Measurements from ENCODE around the gene PPP1R9B. TPM values are rescaled to one million over a fixed set of nuclear protein-coding genes. Genes with fewer than 3 reads are reported as not detected.

PPP1R9B gene
- total RNA-seq, 2 experiments from 2014 or later = 136 to 137 TPM

- POLR2A ChIA-PET = interaction anchor here (0.7 kb wide), 1 partner anchor 19 kb away, joined by 3 read pairs; no protein-coding TSS in a partner anchor
- Mint-ChIP-seq H3K36me3 (ENCODE audit: low read depth) (no peaks in the 10 kb centered on the region), H3K27ac (no peak overlapping the region), H3K4me1 (peaks cover 22% of the 10 kb centered on the region), H3K27me3 (peaks cover 7% of the 10 kb centered on the region), H3K9me3 (no peaks in the 10 kb centered on the region), H3K4me3 (no peak overlapping the region)
- DNase-seq = no peak
- CTCF ChIA-PET = interaction anchor here (1.6 to 3.5 kb wide), 2 partner anchors 14 to 81 kb away, joined by 6 to 11 read pairs; no protein-coding TSS in a partner anchor
Measured at GRCh38 chr17:50175035-50175807, 24.7 kb upstream of the PPP1R9B start.

- ChIA-PET POLR2A (interaction anchor here (0.7 kb wide), 1 partner anchor 20 kb away, joined by 3 read pairs; no protein-coding TSS in a partner anchor), CTCF (interaction anchor here (1.0 to 3.5 kb wide), 3 partner anchors 13 to 80 kb away, joined by 6 to 11 read pairs (median 6); no protein-coding TSS in a partner anchor)
- H3K27ac Mint-ChIP-seq = no peak overlapping the region
- no peak overlapping the region for H3K4me3 Mint-ChIP-seq
- H3K27me3 Mint-ChIP-seq = peaks cover 5% of the 10 kb centered on the region
- H3K4me1 Mint-ChIP-seq = peaks cover 22% of the 10 kb centered on the region
- no peaks in the 10 kb centered on the region for H3K9me3 Mint-ChIP-seq
- H3K36me3 Mint-ChIP-seq (ENCODE audit: low read depth) = no peaks in the 10 kb centered on the region
- no peak for DNase-seq
Measured at GRCh38 chr17:50174444-50174843, 24.0 kb upstream of the PPP1R9B start.

- DNase-seq = no peak
- Mint-ChIP-seq H3K36me3 (ENCODE audit: low read depth) (no peaks in the 10 kb centered on the region), H3K9me3 (no peaks in the 10 kb centered on the region), H3K27ac (no peak overlapping the region), H3K4me3 (no peak overlapping the region), H3K4me1 (peaks cover 30% of the 10 kb centered on the region), H3K27me3 (peaks cover 6% of the 10 kb centered on the region)
- ChIA-PET POLR2A (no interaction called here), CTCF (interaction anchor here (1.0 to 3.5 kb wide), 4 partner anchors 12 to 79 kb away, joined by 5 to 11 read pairs (median 6); no protein-coding TSS in a partner anchor)
Measured at GRCh38 chr17:50173335-50173941, 23.0 kb upstream of the PPP1R9B start.

- no peak for DNase-seq
- no peak overlapping the region for H3K4me3 Mint-ChIP-seq
- H3K27me3 Mint-ChIP-seq = peaks cover 6% of the 10 kb centered on the region
- H3K4me1 Mint-ChIP-seq = peaks cover 25% of the 10 kb centered on the region
- H3K27ac Mint-ChIP-seq = no peak overlapping the region
- POLR2A ChIA-PET = no interaction called here
- H3K36me3 Mint-ChIP-seq (ENCODE audit: low read depth) = no peaks in the 10 kb centered on the region
- no peaks in the 10 kb centered on the region for H3K9me3 Mint-ChIP-seq
- CTCF ChIA-PET = interaction anchor here (0.6 to 3.5 kb wide), 3 partner anchors 12 to 27 kb away, joined by 3 to 11 read pairs (median 5); no protein-coding TSS in a partner anchor
Measured at GRCh38 chr17:50172936-50173334, 22.5 kb upstream of the PPP1R9B start.

GRCh38 chr17:50172130-50172529 is 21.7 kb upstream of the PPP1R9B start:
- DNase-seq = no peak
- Mint-ChIP-seq H3K27ac (no peak overlapping the region), H3K4me3 (no peak overlapping the region), H3K27me3 (peaks cover 5% of the 10 kb centered on the region), H3K9me3 (no peaks in the 10 kb centered on the region), H3K4me1 (peaks cover 24% of the 10 kb centered on the region), H3K36me3 (ENCODE audit: low read depth) (no peaks in the 10 kb centered on the region)
- ChIA-PET POLR2A (no interaction called here), CTCF (interaction anchor here (1.4 to 3.5 kb wide), 3 partner anchors 11 to 28 kb away, joined by 5 to 37 read pairs (median 11); no protein-coding TSS in a partner anchor)

GRCh38 chr17:50171371-50172071 is 21.0 kb upstream of the PPP1R9B start:
- CTCF ChIA-PET = interaction anchor here (0.6 to 3.1 kb wide), 6 partner anchors 10 to 121 kb away, joined by 3 to 37 read pairs (median 12); no protein-coding TSS in a partner anchor
- H3K27ac Mint-ChIP-seq = no peak overlapping the region
- peaks cover 24% of the 10 kb centered on the region for H3K4me1 Mint-ChIP-seq
- DNase-seq = no peak
- POLR2A ChIA-PET = no interaction called here
- H3K36me3 Mint-ChIP-seq (ENCODE audit: low read depth) = no peaks in the 10 kb centered on the region
- H3K27me3 Mint-ChIP-seq = peaks cover 4% of the 10 kb centered on the region
- H3K4me3 Mint-ChIP-seq = no peak overlapping the region
- no peaks in the 10 kb centered on the region for H3K9me3 Mint-ChIP-seq

GRCh38 chr17:50170662-50171370 is 20.3 kb upstream of the PPP1R9B start:
- CTCF ChIA-PET = interaction anchor here (0.6 to 3.1 kb wide), 10 partner anchors 8 to 122 kb away, joined by 3 to 37 read pairs (median 12); no protein-coding TSS in a partner anchor
- POLR2A ChIA-PET = interaction anchor here (1.0 to 2.0 kb wide), 3 partner anchors 11 to 35 kb away, joined by 4 to 8 read pairs (median 4); no protein-coding TSS in a partner anchor
- DNase-seq = peak; percentile 77
- H3K36me3 Mint-ChIP-seq (ENCODE audit: low read depth) = no peaks in the 10 kb centered on the region
- peaks cover 24% of the 10 kb centered on the region for H3K4me1 Mint-ChIP-seq
- H3K9me3 Mint-ChIP-seq = no peaks in the 10 kb centered on the region
- H3K27ac Mint-ChIP-seq = no peak overlapping the region
- no peak overlapping the region for H3K4me3 Mint-ChIP-seq
- H3K27me3 Mint-ChIP-seq = peaks cover 4% of the 10 kb centered on the region

- peaks cover 4% of the 10 kb centered on the region for H3K27me3 Mint-ChIP-seq
- H3K4me1 Mint-ChIP-seq = peaks cover 24% of the 10 kb centered on the region
- no peaks in the 10 kb centered on the region for H3K9me3 Mint-ChIP-seq
- POLR2A ChIA-PET = interaction anchor here (0.7 to 2.0 kb wide), 6 partner anchors 9 to 34 kb away, joined by 3 to 8 read pairs (median 4); no protein-coding TSS in a partner anchor
- H3K27ac Mint-ChIP-seq = no peak overlapping the region
- no peak for DNase-seq
- no peaks in the 10 kb centered on the region for H3K36me3 Mint-ChIP-seq (ENCODE audit: low read depth)
- no peak overlapping the region for H3K4me3 Mint-ChIP-seq
- CTCF ChIA-PET = interaction anchor here (0.6 to 3.1 kb wide), 23 partner anchors 8 to 129 kb away, joined by 3 to 37 read pairs (median 6); partner anchors contain the start of gene PDK2
Measured at GRCh38 chr17:50169881-50170459, 19.5 kb upstream of the PPP1R9B start.

- POLR2A ChIA-PET = interaction anchor here (0.7 to 2.0 kb wide), 6 partner anchors 8 to 31 kb away, joined by 3 to 8 read pairs (median 4); no protein-coding TSS in a partner anchor
- H3K27me3 Mint-ChIP-seq = peaks cover 4% of the 10 kb centered on the region
- no peaks in the 10 kb centered on the region for H3K9me3 Mint-ChIP-seq
- no peak overlapping the region for H3K27ac Mint-ChIP-seq
- CTCF ChIA-PET = interaction anchor here (0.6 to 3.1 kb wide), 22 partner anchors 8 to 130 kb away, joined by 3 to 37 read pairs (median 6); partner anchors contain the start of gene PDK2
- no peaks in the 10 kb centered on the region for H3K36me3 Mint-ChIP-seq (ENCODE audit: low read depth)
- H3K4me3 Mint-ChIP-seq = peak overlapping the region; percentile 12
- H3K4me1 Mint-ChIP-seq = peaks cover 24% of the 10 kb centered on the region
- peak; percentile 65 for DNase-seq
Measured at GRCh38 chr17:50169121-50169764, 18.8 kb upstream of the PPP1R9B start.

- H3K4me1 Mint-ChIP-seq = peaks cover 24% of the 10 kb centered on the region
- POLR2A ChIA-PET = interaction anchor here (1.7 kb wide), 1 partner anchor 32 kb away, joined by 6 read pairs; no protein-coding TSS in a partner anchor
- peaks cover 4% of the 10 kb centered on the region for H3K27me3 Mint-ChIP-seq
- H3K4me3 Mint-ChIP-seq = no peak overlapping the region
- no peaks in the 10 kb centered on the region for H3K36me3 Mint-ChIP-seq (ENCODE audit: low read depth)
- CTCF ChIA-PET = interaction anchor here (0.6 to 1.6 kb wide), 4 partner anchors 29 to 54 kb away, joined by 3 to 5 read pairs (median 4); no protein-coding TSS in a partner anchor
- H3K27ac Mint-ChIP-seq = no peak overlapping the region
- DNase-seq = no peak
- H3K9me3 Mint-ChIP-seq = no peaks in the 10 kb centered on the region
Measured at GRCh38 chr17:50168319-50168718, 17.8 kb upstream of the PPP1R9B start.

- Mint-ChIP-seq H3K36me3 (ENCODE audit: low read depth) (no peaks in the 10 kb centered on the region), H3K4me1 (peaks cover 27% of the 10 kb centered on the region), H3K9me3 (no peaks in the 10 kb centered on the region), H3K27me3 (peaks cover 4% of the 10 kb centered on the region), H3K4me3 (no peak overlapping the region), H3K27ac (no peak overlapping the region)
- POLR2A ChIA-PET = no interaction called here
- CTCF ChIA-PET = interaction anchor here (1.4 kb wide), 1 partner anchor 53 kb away, joined by 3 read pairs; no protein-coding TSS in a partner anchor
- no peak for DNase-seq
Measured at GRCh38 chr17:50167371-50167770, 16.9 kb upstream of the PPP1R9B start.

Data from activated CD4-positive, alpha-beta memory T cell treated with anti-CD3 and anti-CD28 coated beads, Interleukin-2, amount 10 ng/mL, durations not matched to agents 7 days and 5 days (primary cell).